GM06990 (cell line): ENCODE data around the gene ASB7.

Experiments
- DNase-seq: peaks from one replicate; pipeline ENCODE4 v3.0.0-alpha.2; 2011; ENCODE audit not compliant: insufficient read length; ENCODE audit errors: extremely low read depth
- H3K27me3 ChIP-seq: replicated peaks from 2 replicates; pipeline ENCODE4 v1.6.0; 2011; ENCODE audit warnings: low read length; ENCODE audit not compliant: control insufficient read depth, insufficient read depth
- H3K36me3 ChIP-seq: 2 replicates; pipeline ENCODE4 v1.5.1; 2011; ENCODE audit warnings: low read length; ENCODE audit not compliant: control insufficient read depth, insufficient read depth
- H3K4me3 ChIP-seq: replicated peaks from 2 replicates; pipeline ENCODE4 v1.5.1; 2011; ENCODE audit warnings: low read depth, mild to moderate bottlenecking, control low read depth, low read length
- TF ChIP-seq, protein P1 (sequence below): IDR thresholded peaks from 2 replicates; pipeline ENCODE4 v1.5.1; 2011; ENCODE audit warnings: low read length, control low read depth, mild to moderate bottlenecking, inconsistent platforms; ENCODE audit not compliant: insufficient read depth, poor library complexity, severe bottlenecking

ASB7 gene

DNA sequence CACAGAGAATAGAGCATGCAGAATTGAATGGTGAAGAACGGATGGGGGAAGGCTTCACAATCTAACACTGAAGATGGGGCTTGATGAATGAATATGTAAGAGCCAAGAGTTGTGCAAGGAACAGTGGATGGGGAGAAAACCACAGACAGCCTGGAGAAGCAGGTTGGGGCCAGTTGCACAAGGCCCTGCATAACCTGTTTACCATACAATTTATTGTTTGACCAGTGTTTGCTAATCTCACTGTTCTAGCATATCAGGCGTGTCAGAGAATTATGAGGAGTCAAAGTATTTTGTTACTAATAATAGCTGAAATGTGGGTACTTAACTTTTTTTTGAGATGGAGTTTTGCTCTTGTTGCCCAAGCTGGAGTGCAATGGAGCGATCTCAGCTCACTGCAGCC lies 36.8 kb upstream of the ASB7 start:
- Histone ChIP-seq H3K27me3 (no peaks in the 10 kb centered on the region), H3K36me3 (peaks cover 4% of the 10 kb centered on the region), H3K4me3 (no peak overlapping the region)
- TF ChIP-seq, protein P1, sequence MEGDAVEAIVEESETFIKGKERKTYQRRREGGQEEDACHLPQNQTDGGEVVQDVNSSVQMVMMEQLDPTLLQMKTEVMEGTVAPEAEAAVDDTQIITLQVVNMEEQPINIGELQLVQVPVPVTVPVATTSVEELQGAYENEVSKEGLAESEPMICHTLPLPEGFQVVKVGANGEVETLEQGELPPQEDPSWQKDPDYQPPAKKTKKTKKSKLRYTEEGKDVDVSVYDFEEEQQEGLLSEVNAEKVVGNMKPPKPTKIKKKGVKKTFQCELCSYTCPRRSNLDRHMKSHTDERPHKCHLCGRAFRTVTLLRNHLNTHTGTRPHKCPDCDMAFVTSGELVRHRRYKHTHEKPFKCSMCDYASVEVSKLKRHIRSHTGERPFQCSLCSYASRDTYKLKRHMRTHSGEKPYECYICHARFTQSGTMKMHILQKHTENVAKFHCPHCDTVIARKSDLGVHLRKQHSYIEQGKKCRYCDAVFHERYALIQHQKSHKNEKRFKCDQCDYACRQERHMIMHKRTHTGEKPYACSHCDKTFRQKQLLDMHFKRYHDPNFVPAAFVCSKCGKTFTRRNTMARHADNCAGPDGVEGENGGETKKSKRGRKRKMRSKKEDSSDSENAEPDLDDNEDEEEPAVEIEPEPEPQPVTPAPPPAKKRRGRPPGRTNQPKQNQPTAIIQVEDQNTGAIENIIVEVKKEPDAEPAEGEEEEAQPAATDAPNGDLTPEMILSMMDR = no peak
- no peak for DNase-seq

DNA sequence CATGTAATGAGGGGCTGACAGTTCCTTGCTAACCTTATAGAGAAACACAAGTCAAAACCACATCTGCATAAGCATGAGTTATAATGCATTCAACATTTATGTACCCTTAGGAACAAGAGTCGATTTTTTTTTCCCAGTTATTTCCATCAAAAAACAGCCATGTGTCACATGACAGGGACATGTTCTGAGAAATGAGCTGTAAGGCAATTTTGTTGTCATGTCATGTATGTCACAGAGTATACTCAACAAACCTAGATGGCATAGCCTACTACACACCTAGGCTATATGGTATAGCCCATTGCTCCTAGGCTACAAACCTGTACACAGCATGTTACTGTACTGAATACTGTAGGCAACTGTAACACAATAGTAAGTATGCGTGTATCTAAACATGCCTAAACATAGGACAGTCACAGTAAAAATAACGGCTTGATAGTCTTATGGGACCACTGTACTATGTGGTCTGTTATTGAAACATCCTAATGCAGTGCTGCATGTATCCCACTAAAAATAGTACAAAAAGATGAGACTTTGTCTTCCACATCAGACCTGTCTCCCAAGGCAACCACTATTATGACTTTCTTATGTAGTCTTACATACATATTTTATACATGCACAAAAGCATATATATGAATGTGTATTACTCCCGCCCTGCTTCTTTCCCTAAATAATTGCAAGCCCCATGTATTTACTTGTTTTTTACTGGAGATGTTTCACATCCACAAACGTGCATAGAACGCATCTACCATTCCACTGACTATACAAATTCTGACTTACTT lies 35.4 kb upstream of the ASB7 start:
- Histone ChIP-seq H3K4me3 (no peak overlapping the region), H3K36me3 (peaks cover 4% of the 10 kb centered on the region), H3K27me3 (no peaks in the 10 kb centered on the region)
- TF ChIP-seq, protein P1 = no peak
- DNase-seq = no peak

DNA sequence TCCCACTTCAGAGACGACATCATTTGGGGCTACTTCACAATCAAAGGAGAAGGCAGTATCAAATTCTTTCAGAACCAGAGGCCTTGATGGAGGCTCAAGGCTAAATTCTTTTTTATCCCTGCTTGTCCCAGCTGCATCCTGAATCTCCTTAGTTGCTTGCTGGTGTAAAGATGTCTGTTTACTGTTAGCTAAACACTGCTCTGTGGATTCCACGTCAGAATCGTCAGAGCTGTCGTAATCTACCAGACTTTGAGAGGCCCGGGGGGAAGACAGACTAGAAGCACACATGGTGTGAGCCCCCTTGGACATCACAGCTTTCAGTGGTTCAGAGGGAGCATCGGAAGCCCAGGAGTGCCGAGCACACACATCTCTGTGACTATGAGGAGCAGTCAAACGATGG lies 33.0 kb upstream of the ASB7 start:
- DNase-seq = no peak
- no peak overlapping the region for H3K4me3 ChIP-seq
- no peaks in the 10 kb centered on the region for H3K27me3 ChIP-seq
- TF ChIP-seq, protein P1 = no peak
- peaks cover 8% of the 10 kb centered on the region for H3K36me3 ChIP-seq

DNA sequence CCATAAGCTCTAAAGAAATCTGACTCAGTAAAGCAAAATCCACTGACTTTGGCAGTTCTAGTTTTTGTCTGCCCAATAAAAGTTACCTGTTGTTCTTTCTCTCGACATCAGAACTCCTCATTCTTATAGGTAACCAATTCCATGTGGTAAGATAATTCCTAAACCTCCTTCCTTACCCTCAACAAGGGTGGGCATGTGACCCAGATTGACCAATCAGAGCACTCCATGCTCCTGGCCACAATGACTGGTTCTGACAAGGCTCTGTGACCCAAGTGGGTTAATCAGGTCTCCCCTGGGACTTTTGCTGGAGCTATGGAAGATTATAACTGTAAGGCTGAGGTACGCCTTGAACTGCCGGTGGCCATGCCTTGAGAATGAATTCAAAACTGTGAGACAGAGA lies 32.1 kb upstream of the ASB7 start:
- no peaks in the 10 kb centered on the region for H3K27me3 ChIP-seq
- TF ChIP-seq, protein P1 = no peak
- DNase-seq = no peak
- H3K4me3 ChIP-seq = no peak overlapping the region
- peaks cover 8% of the 10 kb centered on the region for H3K36me3 ChIP-seq

DNA sequence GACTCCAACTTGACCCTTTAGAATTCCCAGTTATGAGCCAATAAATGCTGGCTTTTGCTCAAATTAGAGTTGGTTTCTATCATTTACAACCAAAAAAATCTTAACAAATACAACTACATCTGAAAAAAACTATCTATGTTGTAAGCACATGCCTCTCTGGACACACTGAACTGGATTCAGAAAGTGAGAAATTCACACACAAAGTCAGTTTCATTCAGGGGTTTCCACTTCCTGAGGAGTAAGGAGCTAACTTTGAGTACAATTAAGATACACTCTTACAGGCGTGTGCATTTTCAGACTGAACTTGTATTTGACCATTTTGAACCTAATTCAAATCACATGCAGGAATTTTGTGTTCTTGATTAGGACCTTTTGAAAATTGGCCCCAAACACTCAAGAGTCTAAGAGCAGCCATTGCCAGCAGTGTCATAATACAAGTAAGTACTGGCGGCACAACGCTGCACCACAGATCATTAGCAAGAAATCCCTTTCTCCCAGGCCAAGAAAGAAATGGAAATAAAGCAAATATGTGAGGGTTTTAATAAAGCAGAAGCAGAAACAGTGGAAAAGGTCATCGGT lies 31.6 kb upstream of the ASB7 start:
- TF ChIP-seq, protein P1 = no peak
- H3K36me3 ChIP-seq = peaks cover 8% of the 10 kb centered on the region
- H3K4me3 ChIP-seq = no peak overlapping the region
- no peaks in the 10 kb centered on the region for H3K27me3 ChIP-seq
- DNase-seq = peak; percentile 18
